Urinary bladder (tissue), 4 donors: ENCODE results near the gene ASL. TPM values are rescaled to one million over a fixed set of nuclear protein-coding genes. Genes with fewer than 3 reads are reported as not detected.
"Not testable (repeated sequence)": the region's sequence is repeated elsewhere in the genome, so short reads cannot be mapped to it uniquely, and the experiment has no call there.

Experiments
- DNase-seq: peaks from one replicate; pipeline ENCODE4 v3.0.0-alpha.2; 2015; ENCODE audit errors: extremely low spot score
- H3K27ac ChIP-seq: one replicate; pipeline ENCODE4 v1.5.1; 2013; ENCODE audit warnings: low read depth, mild to moderate bottlenecking, moderate library complexity
- H3K36me3 ChIP-seq: one replicate; pipeline ENCODE4 v1.6.1; 2013; ENCODE audit warnings: mild to moderate bottlenecking, moderate library complexity; ENCODE audit not compliant: insufficient read depth
- H3K4me1 ChIP-seq: one replicate; pipeline ENCODE4 v1.6.1; 2013; ENCODE audit warnings: mild to moderate bottlenecking, moderate library complexity; ENCODE audit not compliant: insufficient read depth
- H3K4me3 ChIP-seq: one replicate; pipeline ENCODE4 v1.5.1; 2013; ENCODE audit warnings: low read depth, low read length
- WGBS: extraction: QIAGEN DNeasy Blood & Tissue Kit; methylation state at CpG from one replicate; pipeline ENCODE4 v1.1.7; 2013; 5-methylcytosine and 5-hydroxymethylcytosine counted together
- polyA plus RNA-seq: library from polyadenylated mRNA; stranded (reverse); fragments of 200-250 nt; gene quantifications from one replicate; pipeline ENCODE4 v1.2.3, GENCODE V29; 2013
- total RNA-seq: library from RNA; depleted of rRNA; stranded (reverse); fragments of >200 nt; gene quantifications from one replicate; pipeline ENCODE4 v1.2.3, GENCODE V29; 2014
- donor health status: healthy with polysubstance abuse.
- donor health status: healthy.

The ASL gene
- total and polyA plus RNA-seq, 2 donors, result 11.1 to 34.9 TPM

DNA sequence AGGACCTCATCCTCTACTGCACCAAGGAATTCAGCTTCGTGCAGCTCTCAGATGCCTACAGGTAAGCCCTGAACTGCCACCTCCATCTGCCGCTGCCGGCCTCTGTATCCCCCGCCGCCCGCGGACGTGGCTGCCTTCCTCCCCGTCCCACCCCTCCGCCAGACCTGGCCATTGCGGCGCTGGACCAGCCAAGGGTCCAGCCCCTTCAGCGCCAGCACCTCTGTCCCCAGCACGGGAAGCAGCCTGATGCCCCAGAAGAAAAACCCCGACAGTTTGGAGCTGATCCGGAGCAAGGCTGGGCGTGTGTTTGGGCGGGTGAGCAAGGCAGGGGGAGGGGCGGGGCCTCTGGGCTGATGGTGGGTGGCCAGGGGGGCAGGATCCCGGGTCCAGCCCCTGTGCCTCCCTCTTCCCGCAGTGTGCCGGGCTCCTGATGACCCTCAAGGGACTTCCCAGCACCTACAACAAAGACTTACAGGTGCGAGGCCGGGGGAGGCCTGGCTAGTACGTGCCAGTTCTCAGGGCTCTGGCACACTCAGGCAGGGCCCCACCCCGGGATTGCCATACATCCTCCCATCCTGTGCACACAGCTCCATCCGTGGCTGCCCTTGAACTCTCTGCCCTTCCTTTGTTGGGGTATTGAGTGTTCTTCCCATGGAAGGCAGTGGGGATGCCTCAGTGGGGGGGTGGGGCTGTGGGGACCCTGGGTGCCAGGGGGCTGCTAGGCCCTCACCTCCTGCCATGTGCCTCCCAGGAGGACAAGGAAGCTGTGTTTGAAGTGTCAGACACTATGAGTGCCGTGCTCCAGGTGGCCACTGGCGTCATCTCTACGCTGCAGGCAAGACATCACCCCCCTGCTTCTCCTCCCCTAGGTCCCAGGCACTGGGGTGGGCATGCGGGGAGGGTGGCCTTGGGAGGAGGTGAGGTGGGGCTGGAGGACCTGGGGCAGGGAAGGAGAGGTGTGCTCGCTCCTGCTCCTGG lies 13.5 kb downstream of the ASL start:
- no peak for DNase-seq
- Histone ChIP-seq H3K4me1 (no peaks in the 10 kb centered on the region), H3K36me3 (no peaks in the 10 kb centered on the region), H3K27ac (no peak overlapping the region), H3K4me3 (no peak overlapping the region)
- WGBS, result 75% methylated on average over 32 of the region's 32 CpGs

DNA sequence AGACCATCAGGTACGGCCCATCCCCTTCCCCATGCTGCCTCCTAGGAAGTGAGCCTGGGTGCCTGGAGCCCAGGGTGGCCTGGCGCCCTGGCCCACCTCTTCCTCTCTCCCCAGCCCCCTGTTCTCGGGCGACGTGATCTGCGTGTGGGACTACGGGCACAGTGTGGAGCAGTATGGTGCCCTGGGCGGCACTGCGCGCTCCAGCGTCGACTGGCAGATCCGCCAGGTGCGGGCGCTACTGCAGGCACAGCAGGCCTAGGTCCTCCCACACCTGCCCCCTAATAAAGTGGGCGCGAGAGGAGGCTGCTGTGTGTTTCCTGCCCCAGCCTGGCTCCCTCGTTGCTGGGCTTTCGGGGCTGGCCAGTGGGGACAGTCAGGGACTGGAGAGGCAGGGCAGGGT lies 17.0 kb downstream of the ASL start:
- Histone ChIP-seq H3K4me1 (no peaks in the 10 kb centered on the region), H3K27ac (no peak overlapping the region), H3K36me3 (no peaks in the 10 kb centered on the region), H3K4me3 (no peak overlapping the region)
- DNase-seq, result no peak
- WGBS, result 94% methylated on average over 19 of the region's 19 CpGs

- WGBS, result 93% methylated on average over 4 of the region's 4 CpGs
- Histone ChIP-seq H3K4me1 (no peaks in the 10 kb centered on the region), H3K36me3 (no peaks in the 10 kb centered on the region), H3K4me3 (no peak overlapping the region), H3K27ac (no peak overlapping the region)
- DNase-seq, result no peak
Observed at GRCh38 chr7:66095010-66095409, 19.4 kb downstream of the ASL start.

DNA sequence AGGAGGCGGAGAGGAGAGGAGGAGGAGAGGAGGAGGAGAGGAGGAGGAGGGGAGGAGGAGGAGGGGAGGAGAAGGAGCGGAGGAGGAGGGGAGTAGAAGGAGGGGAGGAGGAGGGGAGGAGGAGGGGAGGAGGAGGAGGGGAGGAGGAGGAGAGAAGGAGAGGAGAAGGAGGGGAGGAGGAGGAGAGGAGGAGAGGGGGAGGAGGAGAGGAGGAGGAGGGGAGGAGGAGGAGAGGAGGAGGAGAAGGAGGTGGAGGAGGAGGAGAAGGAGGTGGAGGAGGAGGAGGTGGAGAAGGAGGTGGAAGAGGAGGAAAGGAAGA lies 23.6 kb downstream of the ASL start:
- no CpG with 5 or more reads among the region's 2 CpGs for WGBS
- H3K27ac ChIP-seq, result no peak overlapping the region
- H3K36me3 ChIP-seq, result no peaks in the 10 kb centered on the region
- no peak for DNase-seq
- no peak overlapping the region for H3K4me3 ChIP-seq
- no peaks in the 10 kb centered on the region for H3K4me1 ChIP-seq

- H3K36me3 ChIP-seq, result no peaks in the 10 kb centered on the region
- peak; percentile 72 for DNase-seq
- H3K27ac ChIP-seq, result peak overlapping the region; percentile 85
- 2% methylated on average over 15 of the region's 15 CpGs for WGBS
- peak overlapping the region; percentile 11 for H3K4me3 ChIP-seq
- H3K4me1 ChIP-seq, result no peaks in the 10 kb centered on the region
Observed at GRCh38 chr7:66099551-66100407, 24.2 kb downstream of the ASL start.

DNA sequence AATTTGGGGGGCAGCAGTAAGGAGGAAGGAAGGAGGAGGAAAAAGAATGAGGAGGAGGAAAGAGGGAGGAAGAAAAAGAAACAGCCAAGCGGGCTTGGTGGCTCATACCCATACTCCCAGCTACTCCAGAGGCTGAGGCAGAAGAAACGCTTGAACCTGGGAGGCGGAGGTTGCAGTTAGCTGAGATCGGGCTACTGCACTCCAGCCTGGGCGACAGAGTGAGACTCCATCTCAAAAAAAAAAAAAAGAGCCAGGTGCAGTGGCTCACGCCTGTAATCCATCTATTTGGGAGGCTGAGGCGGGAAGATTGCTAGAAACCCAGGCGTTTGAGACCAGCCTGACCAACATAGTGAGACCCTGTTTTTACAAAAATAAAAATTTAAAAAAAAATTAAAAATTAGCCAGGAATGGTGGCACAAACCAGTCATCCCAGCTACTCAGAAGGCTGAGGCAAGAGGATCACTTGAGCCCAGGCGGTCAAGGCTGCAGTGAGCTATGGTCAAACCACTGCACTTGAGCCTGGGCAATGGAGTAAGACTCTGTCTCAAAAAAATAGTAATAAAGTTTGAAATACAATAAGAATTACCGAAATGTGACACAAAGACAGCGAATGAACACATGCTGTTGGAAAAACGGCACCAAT lies 24.9 kb downstream of the ASL start:
- Histone ChIP-seq H3K4me1 (no peaks in the 10 kb centered on the region), H3K27ac (peak overlapping the region; percentile 85)
- WGBS, result 58% methylated on average over 12 of the region's 12 CpGs

GRCh38 chr7:66102168-66102567 lies 26.5 kb downstream of the ASL start:
- H3K4me1 ChIP-seq, DNase-seq, H3K4me3 ChIP-seq, H3K27ac ChIP-seq, H3K36me3 ChIP-seq: not testable (repeated sequence)
- WGBS, result 97% methylated on average over 6 of the region's 6 CpGs

More for the DNA sequence above, 24.9 kb downstream of the ASL start:
- no peaks in the 10 kb centered on the region for H3K36me3 ChIP-seq
- H3K4me3 ChIP-seq, result peak overlapping the region; percentile 11
- no peak for DNase-seq

GRCh38 chr7:66103994-66104393 lies 28.4 kb downstream of the ASL start:
- not testable (repeated sequence) for DNase-seq, H3K4me1 ChIP-seq, H3K27ac ChIP-seq, H3K36me3 ChIP-seq, H3K4me3 ChIP-seq
- WGBS, result 92% methylated on average over 3 of the region's 3 CpGs

- no peak for DNase-seq
- 96% methylated on average over 5 of the region's 5 CpGs for WGBS
- Histone ChIP-seq H3K4me1 (no peaks in the 10 kb centered on the region), H3K27ac (no peak overlapping the region), H3K36me3 (no peaks in the 10 kb centered on the region), H3K4me3 (no peak overlapping the region)
Observed at GRCh38 chr7:66105263-66105748, 29.7 kb downstream of the ASL start.

DNA sequence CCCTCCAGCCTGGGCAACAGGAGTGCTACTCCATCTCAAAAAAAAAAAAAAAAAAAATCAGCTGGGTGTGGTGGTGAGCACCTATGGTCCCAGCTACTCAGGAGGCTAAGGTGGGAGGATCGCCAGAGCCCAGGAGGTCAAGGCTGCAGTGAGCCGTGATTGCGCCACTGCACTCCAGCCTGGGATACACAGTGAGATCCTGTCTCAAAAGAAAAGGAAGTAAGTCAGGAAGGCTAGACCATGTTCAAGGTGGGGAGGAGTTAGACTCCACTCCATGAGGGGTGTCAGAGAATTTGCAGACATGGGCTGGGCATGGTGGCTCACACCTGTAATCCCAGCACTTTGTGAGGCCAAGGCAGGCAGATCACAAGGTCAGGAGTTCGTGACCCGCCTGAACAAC lies 32.8 kb downstream of the ASL start:
- H3K36me3 ChIP-seq, H3K27ac ChIP-seq, H3K4me3 ChIP-seq, DNase-seq, H3K4me1 ChIP-seq: not testable (repeated sequence)
- 94% methylated on average over 5 of the region's 5 CpGs for WGBS

- H3K27ac ChIP-seq, result no peak overlapping the region
- H3K4me3 ChIP-seq, result no peak overlapping the region
- 73% methylated on average over 9 of the region's 9 CpGs for WGBS
- DNase-seq, result no peak
- no peaks in the 10 kb centered on the region for H3K36me3 ChIP-seq
- H3K4me1 ChIP-seq, result no peaks in the 10 kb centered on the region
Observed at GRCh38 chr7:66110856-66111255, 35.2 kb downstream of the ASL start.

- Histone ChIP-seq H3K4me1 (peaks cover 7% of the 10 kb centered on the region), H3K27ac (peak within 1 kb of the TSS; percentile 96), H3K4me3 (peak within 1 kb of the TSS; percentile 65), H3K36me3 (no peaks in the 10 kb centered on the region)
- whole genome bisulfite sequencing, result under 1% methylated on average over 67 of the region's 67 CpGs
- DNase-seq, result peak; percentile 68
Observed at GRCh38 chr7:66114743-66115649, 39.4 kb downstream of the ASL start, which contains the start of gene CRCP. Gene CRCP, plus strand, starts transcription at chr7:66114847. Its CDS starts 116 bp downstream, at chr7:66114963.
